Measurements from ENCODE around the gene HDGFL3.
"Not testable (repeated sequence)": the region's sequence is repeated elsewhere in the genome, so short reads cannot be mapped to it uniquely, and the experiment has no call there.

Gene HDGFL3

DNA sequence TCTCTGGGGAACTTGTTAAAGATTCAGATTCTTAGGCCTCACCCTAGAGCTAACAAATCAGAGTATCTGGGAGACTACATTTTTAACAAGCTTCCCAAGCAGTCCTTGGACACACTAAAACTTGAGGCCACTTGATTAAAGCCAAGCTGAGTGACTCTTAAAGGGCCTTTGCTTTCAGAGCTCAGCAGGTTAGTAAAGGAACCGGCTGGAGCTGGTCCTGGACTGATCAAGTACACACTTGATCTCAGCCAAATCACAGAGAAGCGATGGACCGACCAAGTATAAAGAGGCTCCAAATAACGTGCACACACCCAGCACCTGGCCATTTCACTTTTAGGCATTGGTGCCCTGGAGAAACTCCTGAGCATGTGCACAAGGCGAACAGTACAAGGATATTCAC is 113.0 kb downstream of the HDGFL3 start:
- no peak for DNase-seq

DNA sequence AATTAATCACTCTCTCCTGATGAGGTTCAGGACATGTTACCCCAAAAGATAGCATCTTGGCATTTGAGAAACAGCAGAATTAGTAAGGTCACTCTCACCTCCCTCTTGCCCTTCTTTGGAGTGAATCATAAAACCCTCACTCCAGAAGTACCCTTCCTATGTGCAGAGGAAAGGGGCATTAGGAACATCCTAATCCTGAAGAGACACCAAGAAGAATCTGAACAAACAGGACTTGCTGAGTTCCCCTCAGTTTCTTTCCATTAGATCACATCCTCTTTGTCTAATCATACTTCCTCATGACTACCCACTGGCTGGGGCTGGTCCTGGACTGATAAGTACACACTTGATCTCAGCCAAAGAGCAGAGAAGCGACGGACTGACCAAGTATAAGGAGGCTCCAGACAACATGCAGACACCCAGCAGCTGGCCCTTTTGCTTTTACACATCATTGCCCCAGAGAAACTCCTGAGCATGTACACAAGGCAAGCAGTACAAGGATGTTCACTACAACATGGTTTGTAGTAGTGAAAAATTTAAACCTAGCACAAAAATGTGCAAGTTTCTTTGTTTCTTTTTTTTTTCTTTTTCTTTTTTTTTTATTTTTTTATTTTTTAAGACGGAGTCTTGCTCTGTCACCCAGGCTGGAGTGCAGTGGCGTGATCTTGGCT is 115.2 kb downstream of the HDGFL3 start:
- no peak for DNase-seq

DNA sequence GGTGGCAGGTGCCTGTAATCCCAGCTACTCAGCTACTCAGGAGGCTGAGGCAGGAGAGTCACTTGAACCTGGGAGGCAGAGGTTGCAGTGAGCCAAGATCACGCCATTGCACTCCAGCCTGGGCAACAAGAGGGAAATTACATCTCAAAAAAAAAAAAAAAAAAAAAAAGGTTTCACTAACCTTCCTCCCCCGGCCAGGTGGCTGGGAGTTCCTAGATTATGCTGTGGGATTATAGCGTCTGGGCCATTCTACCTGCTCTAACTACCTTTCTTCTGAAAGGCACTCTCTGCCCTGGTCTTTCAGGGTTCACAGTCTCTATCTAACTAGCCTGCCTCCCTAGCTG is 115.7 kb downstream of the HDGFL3 start:
- not testable (repeated sequence) for DNase-seq

DNA sequence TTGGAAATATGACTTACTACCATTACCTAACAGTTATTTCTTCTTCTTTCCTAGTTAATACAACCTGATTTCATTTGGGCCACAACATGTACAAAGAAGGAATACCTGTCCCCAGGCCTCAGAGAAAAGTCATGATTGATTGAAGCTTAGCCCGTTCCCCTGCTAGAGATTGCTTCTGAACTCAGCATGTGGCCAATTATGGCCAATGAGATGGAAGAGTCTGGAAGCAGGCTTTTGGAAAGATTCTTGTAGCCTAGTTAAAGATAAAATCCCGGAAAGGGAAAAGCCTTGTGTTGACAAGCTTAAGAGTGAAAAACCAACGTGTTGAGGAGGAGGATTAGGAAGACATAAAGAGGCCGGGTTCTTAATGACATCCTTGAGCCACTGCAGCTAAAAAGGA is 117.2 kb downstream of the HDGFL3 start:
- DNase-seq, result no peak

DNA sequence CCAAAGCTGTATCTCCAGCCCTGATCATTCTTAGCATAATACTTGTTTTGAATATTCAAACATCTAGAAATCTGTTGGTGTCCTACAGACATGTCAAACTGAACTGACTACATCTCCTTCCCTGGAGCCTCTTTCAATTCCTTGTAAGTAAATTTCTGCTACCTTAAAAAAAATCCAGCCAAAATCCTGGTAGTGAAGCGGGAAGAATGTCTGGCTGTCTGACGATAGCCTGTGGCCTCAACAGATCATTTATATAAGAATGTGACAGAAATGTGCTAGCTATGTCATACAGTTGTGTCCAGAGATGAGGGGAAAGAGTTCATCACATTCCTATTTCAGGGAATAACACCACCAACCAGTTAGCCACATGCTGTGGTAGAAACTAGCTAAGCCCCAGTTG is 118.7 kb downstream of the HDGFL3 start:
- DNase-seq, result no peak

DNA sequence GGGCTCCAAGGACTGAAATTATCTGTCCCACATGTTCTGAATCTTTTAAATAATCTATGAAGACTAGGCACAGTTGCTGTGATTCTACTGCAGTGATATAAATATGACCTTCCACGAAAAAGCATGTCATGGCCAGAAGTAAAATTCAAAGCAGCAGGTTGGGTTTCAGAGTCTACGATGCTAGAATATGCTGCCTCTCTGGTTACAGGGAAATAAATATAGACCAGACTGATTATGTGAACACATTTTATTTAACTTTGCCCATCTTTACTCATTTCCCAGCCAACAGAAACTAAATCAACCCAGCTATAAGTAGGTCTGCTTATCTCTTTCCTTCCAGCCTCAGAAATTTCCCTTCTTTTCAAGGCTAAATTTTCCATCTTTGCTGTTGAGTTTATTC is 120.0 kb downstream of the HDGFL3 start:
- no peak for DNase-seq

DNA sequence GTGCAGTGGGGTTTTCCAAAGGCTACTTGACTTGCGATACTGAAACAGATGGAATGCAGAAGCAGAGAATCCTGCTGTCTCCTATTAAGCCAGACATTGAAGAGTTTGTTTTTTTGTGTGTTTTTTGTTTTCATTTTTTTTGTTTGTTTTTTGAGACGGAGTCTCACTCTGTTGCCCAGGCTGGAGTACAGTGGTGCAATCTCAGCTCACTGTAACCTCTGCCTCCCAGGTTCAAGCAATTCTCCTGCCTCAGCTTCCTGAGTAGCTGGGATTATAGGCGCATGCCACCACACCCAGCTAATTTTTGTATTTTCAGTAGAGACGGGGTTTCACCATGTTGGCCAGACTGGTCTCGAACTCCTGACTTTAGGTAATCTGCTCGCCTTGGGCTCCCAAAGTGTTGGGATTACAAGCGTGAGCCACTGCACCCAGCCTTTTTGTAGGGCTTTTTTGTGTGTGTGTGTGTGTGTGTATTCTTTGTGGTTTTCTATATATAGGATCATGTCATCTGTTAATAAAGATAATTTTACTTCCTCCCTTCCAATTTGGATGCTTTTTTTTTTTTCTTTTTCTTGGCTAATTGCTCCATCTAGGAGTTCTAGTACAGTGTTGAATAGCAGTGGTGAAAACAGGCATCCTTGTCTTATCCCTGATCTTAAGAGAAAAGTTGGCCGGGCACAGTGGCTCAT is 121.6 kb downstream of the HDGFL3 start:
- not testable (repeated sequence) for DNase-seq

DNA sequence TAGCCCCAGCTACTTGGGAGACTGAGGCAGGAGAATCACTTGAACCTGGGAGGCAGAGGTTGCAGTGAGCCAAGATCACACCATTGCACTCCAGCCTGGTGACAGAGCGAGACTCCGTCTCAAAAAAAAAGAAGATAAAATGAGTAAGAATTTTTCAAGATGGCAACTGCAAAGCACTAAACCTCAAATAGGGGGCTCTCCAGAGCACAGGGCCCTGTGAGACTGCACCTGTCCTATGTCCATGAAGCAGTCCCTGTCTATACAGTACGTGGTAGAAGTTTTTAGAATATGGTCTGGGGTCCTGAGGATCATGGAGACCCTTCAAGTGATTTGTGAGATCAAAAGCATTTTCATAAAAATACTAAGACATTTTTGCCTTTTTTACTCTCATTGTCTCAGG is 122.2 kb downstream of the HDGFL3 start:
- DNase-seq, result not testable (repeated sequence)

DNA sequence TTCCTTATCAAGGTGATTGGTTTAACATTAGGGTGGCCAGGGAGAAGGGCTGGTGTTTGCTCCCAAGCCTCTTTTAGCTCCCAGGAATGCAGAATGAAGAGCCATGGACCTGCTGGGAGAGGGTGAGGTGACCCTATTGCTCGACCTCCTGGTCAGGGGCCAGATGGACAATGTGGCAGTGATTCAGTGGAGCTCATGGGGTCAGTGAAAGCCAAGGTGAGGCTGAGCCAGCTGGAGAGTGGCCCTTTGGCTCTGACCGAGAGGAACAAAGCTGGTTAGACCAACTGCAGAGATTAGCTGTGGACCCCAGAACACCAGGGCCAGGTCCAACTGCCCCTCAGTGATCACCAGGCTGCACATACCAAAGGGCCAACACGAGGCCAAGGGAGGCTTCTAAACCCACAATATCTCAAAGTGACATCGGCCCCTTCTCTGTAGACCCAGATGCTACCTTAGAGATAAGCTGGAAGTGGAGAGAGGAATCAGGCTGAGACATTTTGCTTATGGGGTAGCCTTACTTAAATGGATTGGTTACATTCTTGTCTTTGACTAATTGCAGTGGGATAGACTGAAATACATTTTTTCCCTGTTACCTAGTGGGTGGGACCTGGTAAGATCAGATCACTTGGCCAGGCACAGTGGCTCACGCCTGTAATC is 124.8 kb downstream of the HDGFL3 start:
- DNase-seq, result no peak

DNA sequence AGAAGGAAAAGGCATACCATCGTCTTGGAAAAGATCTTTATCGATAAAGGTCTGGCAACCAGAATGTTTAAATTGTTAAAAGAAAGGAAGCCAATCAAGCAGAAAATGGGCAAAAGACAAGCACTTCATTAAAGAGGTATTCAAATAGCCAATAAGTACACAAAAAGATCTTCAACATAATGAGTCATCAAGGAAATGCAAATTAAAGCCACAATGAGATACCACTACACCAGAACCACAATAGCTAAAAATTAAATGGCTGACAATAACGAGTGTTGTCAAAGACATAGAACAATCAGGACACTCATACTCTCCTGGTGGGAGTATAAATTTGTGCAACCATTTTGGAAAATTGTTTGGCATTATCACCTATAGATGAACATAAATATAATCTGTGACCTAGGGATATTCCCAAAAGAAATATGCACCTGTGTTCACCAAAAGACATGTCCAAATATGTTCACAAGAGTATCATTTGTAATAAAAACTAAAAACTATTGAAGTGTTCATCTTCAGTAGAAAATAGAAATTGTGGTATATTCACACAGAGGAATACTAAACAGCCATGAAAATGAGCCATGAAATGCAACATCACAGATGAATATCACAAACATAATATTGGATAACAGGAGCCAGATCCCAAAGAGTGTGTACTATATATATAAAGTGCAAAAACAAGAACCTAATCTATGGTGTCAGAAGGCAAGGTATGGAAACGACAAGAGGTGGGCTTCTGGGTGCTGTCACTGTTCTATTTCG is 126.2 kb downstream of the HDGFL3 start:
- no peak for DNase-seq

DNA sequence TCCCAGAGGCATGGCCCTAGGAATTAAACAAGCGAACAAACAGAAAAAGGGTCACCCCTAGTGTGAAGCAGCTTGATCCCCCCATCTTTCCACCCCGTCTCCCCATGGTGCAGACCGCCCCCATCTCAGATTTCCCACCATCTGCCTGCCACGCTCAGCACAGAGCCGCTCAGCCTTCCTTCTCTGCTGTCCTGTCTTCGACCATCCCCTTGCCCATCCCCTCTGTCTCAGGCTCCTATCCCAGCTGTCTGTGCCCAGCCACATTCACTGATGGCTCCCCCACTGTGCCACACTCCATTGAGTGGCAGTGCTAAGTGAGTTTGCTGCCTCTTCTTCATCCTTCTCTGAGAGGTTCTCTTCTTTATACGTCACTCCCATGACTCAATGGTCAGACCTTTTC is 128.9 kb downstream of the HDGFL3 start:
- no peak for DNase-seq
